ENCODE results near the gene ABRACL.

ABRACL gene

GRCh38 chr6:139029470-139030227 lies 1.1 kb downstream of the ABRACL start:
- Histone ChIP-seq H3F3A (ENCODE audit: insufficient read depth, low read length) (peaks cover 6% of the 10 kb centered on the region; the same call in 1 of the 2 replicates), H3K4me3 (ENCODE audit: low read length) (peak overlapping the region; percentile 95), H3K79me2 (ENCODE audit: low read length) (peaks cover 20% of the 10 kb centered on the region), H3K27ac (ENCODE audit: low read length) (no peak overlapping the region), H4K20me1 (ENCODE audit: insufficient read depth, low read length) (no peaks in the 10 kb centered on the region), H2AFZ (ENCODE audit: low read length) (peak overlapping the region; percentile 61; the same call in 1 of the 2 replicates), H3K27me3 (replicated peaks; ENCODE audit: insufficient read depth, low read length) (no peaks in the 10 kb centered on the region), H3K36me3 (replicated peaks; ENCODE audit: insufficient read depth, low read length) (no peaks in the 10 kb centered on the region), H3K9ac (ENCODE audit: low read length) (peak overlapping the region; percentile 74; the same call in 1 of the 2 replicates), H3K9me3 (replicated peaks; ENCODE audit: insufficient read depth, low read length) (no peaks in the 10 kb centered on the region), H3K9me2 (replicated peaks; ENCODE audit: insufficient read depth, low read length) (no peaks in the 10 kb centered on the region), H3K4me1 (ENCODE audit: low read length) (peaks cover 7% of the 10 kb centered on the region; the same call in 1 of the 2 replicates), H3K4me2 (ENCODE audit: low read depth, low read length) (peak overlapping the region; percentile 89; the same call in 1 of the 2 replicates)
- TF ChIP-seq CTCF (IDR thresholded peaks at IDR 0.05; ENCODE audit: low read length) (no peak), EZH2 (optimal IDR thresholded peaks at IDR 0.05; ENCODE audit: low read depth, low read length) (no peak), EZH2phosphoT487 (IDR thresholded peaks at IDR 0.05; ENCODE audit: low read length) (no peak)
- DNase-seq: no peak

DNA sequence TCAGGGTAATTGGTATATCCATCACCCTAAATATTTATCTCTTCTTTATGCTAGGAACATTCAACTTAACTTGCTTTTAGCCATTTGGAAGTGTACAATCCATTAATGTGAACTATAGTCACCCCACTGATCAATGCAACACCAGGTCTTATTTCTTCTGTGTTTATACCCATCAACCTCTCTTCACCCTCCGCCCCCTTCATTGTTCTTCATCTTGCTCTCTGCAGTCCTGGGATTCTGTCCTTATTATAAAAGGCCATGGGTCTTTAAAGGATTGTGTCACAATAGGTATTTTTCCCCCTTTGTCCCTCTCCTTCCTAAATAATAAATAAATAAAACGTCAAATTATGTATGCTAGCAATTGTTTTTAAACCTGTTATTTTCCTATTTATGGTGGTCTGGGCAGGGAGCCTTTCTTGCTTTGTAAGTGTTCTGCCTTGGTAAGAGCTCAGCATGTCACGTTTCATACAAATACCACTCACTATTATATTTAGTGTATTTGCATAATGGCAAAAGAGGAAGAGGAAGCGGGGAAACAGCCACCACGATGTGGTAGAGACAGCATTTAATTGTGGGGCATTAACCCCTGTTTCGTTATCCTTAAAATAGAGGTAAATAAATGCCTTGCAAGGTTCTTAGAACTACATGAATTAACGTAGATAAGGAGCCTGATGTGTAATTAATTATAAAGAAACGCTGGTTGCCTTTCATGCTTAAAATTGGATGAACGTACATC lies 1.9 kb downstream of the ABRACL start:
- peaks cover 20% of the 10 kb centered on the region for H3K79me2 ChIP-seq (ENCODE audit: low read length)
- H3K36me3 ChIP-seq (replicated peaks; ENCODE audit: insufficient read depth, low read length): no peaks in the 10 kb centered on the region

GRCh38 chr6:139037490-139037889 lies 8.9 kb downstream of the ABRACL start:
- no peaks in the 10 kb centered on the region for H3K4me1 ChIP-seq (ENCODE audit: low read length)
- no peaks in the 10 kb centered on the region for H3K9me2 ChIP-seq (replicated peaks; ENCODE audit: insufficient read depth, low read length)
- DNase-seq: no peak
- no peaks in the 10 kb centered on the region for H3K9me3 ChIP-seq (replicated peaks; ENCODE audit: insufficient read depth, low read length)
- H3K9ac ChIP-seq (ENCODE audit: low read length): no peak overlapping the region
- TF ChIP-seq CTCF (IDR thresholded peaks at IDR 0.05; ENCODE audit: low read length) (no peak), EZH2phosphoT487 (IDR thresholded peaks at IDR 0.05; ENCODE audit: low read length) (no peak), EZH2 (optimal IDR thresholded peaks at IDR 0.05; ENCODE audit: low read depth, low read length) (no peak)
- no peaks in the 10 kb centered on the region for H3K36me3 ChIP-seq (replicated peaks; ENCODE audit: insufficient read depth, low read length)
- no peaks in the 10 kb centered on the region for H3K79me2 ChIP-seq (ENCODE audit: low read length)
- no peak overlapping the region for H2AFZ ChIP-seq (ENCODE audit: low read length)
- no peaks in the 10 kb centered on the region for H3K27me3 ChIP-seq (replicated peaks; ENCODE audit: insufficient read depth, low read length)
- H4K20me1 ChIP-seq (ENCODE audit: insufficient read depth, low read length): no peaks in the 10 kb centered on the region
- H3F3A ChIP-seq (ENCODE audit: insufficient read depth, low read length): no peaks in the 10 kb centered on the region
- H3K27ac ChIP-seq (ENCODE audit: low read length): no peak overlapping the region
- no peak overlapping the region for H3K4me3 ChIP-seq (ENCODE audit: low read length)
- no peak overlapping the region for H3K4me2 ChIP-seq (ENCODE audit: low read depth, low read length)

More for the DNA sequence above, 1.9 kb downstream of the ABRACL start:
- H4K20me1 ChIP-seq (ENCODE audit: insufficient read depth, low read length): no peaks in the 10 kb centered on the region
- TF ChIP-seq EZH2 (optimal IDR thresholded peaks at IDR 0.05; ENCODE audit: low read depth, low read length) (no peak), EZH2phosphoT487 (IDR thresholded peaks at IDR 0.05; ENCODE audit: low read length) (no peak), CTCF (IDR thresholded peaks at IDR 0.05; ENCODE audit: low read length) (no peak)
- H3K27ac ChIP-seq (ENCODE audit: low read length): no peak overlapping the region
- H3K9ac ChIP-seq (ENCODE audit: low read length): no peak overlapping the region
- DNase-seq: no peak
- H3K4me1 ChIP-seq (ENCODE audit: low read length): peaks cover 7% of the 10 kb centered on the region; the same call in 1 of the 2 replicates
- H3K27me3 ChIP-seq (replicated peaks; ENCODE audit: insufficient read depth, low read length): no peaks in the 10 kb centered on the region
- no peak overlapping the region for H2AFZ ChIP-seq (ENCODE audit: low read length)
- no peak overlapping the region; the same call in 1 of the 2 replicates for H3K4me3 ChIP-seq (ENCODE audit: low read length)
- no peaks in the 10 kb centered on the region for H3K9me2 ChIP-seq (replicated peaks; ENCODE audit: insufficient read depth, low read length)
- no peaks in the 10 kb centered on the region for H3K9me3 ChIP-seq (replicated peaks; ENCODE audit: insufficient read depth, low read length)
- peak overlapping the region; percentile 89; the same call in 1 of the 2 replicates for H3K4me2 ChIP-seq (ENCODE audit: low read depth, low read length)
- peaks cover 6% of the 10 kb centered on the region; the same call in 1 of the 2 replicates for H3F3A ChIP-seq (ENCODE audit: insufficient read depth, low read length)
